ENCODE results near the gene PIP4K2A.
A peak's percentile ranks its signal among the peaks of the same experiment; 100 is the strongest.

The PIP4K2A gene

GRCh38 chr10:22599048-22599561 lies 115.3 kb downstream of the PIP4K2A start:
- DNase-seq (ENCODE audit: low spot score): peak; percentile 80

DNA sequence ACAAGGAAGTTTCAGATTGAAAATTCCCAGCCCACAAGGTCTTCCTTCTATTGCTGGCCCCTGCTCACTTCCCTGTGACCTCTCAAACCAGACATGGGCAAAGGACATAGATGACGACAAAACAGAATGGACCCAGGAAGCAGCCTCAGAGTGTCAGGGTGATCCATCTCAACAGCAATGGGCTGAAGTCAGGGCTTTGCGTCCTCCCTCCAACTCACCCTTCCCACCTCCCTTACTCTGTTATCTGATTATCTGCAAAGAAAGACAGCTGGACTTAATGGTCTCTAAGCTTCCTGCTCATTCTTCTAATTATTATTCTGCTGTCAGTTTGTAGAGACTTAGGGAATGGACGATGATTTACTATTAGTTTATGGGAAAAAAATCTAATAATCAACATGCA lies 115.9 kb downstream of the PIP4K2A start:
- DNase-seq (ENCODE audit: low spot score): peak; percentile 35

DNA sequence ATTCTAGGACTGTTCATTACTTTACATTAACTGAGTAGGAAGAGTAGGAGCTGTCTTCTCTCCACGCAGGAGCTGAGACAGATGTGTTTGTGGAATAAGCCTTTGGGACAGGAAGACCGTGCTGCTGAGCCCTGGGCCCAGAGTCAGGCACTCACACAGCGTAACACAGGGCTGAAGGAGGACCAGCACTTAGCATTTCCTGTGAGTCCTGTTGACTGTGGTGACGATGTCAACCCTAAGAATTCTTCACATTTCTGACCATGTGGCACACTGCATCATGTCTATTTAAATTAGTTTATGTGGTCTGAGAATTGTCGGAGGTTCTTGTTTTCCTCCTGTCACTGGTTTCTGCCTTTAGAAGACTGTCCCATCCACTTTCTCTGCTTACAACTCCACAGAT lies 117.2 kb downstream of the PIP4K2A start:
- peak; percentile 64 for DNase-seq (ENCODE audit: low spot score)

GRCh38 chr10:22593636-22594198 lies 120.7 kb downstream of the PIP4K2A start:
- no peak for DNase-seq (ENCODE audit: low spot score)

DNA sequence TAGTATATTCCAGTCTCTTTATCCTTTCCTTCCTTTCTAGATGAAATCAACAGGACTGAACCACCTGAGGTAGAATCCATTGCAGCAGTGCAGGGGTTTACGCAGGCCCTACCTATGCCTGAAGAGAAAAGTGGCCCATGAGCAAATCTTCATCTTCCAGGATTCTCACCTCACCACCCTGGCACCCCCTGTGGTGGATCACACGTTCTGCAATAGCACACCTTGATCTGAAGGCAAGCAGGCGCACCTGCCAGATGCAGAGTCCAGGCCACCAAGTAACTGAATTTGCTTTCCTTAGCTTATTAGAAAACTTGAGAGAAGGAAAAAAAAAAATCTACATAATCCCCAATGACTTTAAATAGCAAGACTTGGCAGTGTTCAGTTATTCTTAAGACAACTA lies 121.4 kb downstream of the PIP4K2A start:
- DNase-seq (ENCODE audit: low spot score): no peak

GRCh38 chr10:22589851-22590514 lies 124.4 kb downstream of the PIP4K2A start:
- no peak for DNase-seq (ENCODE audit: low spot score)

DNA sequence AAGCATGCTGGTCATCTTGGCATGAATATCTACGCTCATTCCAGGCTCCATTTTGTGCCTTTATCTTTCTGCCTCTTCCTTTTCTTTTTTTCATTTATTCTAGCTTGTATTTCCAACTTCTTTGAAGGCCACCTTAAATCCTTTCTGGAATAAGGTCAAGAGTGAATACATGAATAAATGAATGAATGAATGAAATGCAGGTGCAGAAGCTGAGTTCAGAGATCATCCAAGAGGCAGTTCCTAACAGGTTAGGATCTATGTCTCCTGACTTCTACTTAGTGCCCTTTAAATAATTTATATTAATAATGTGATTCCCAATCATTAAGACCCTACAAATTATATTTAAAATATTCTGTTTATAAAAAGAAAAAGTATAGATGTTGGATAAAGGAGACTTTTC lies 125.9 kb downstream of the PIP4K2A start:
- no peak for DNase-seq (ENCODE audit: low spot score)

- no peak for DNase-seq (ENCODE audit: low spot score)
Observed at GRCh38 chr10:22583683-22584082, 130.7 kb downstream of the PIP4K2A start.

- DNase-seq (ENCODE audit: low spot score): no peak
Observed at GRCh38 chr10:22581461-22581860, 132.9 kb downstream of the PIP4K2A start.

DNA sequence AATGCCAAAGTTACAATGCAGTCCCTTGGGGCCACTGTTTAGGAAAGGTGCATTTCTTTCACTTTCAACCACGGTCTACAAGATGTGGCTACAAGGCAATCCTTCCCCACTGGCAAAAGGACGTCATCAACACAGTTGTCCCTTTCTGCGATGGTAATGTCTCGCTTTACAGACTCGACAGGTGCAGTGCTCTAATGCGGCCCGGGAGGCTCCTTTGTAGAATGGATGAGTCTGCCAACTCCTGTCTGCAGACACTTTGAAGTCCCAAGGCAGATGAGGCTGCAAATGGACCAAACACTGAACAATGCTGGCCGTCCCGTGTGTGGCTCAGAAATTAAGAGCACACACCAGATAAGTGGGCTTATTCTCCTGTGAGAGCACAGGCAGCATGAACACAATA lies 133.7 kb downstream of the PIP4K2A start:
- no peak for DNase-seq (ENCODE audit: low spot score)

- no peak for DNase-seq (ENCODE audit: low spot score)
Observed at GRCh38 chr10:22579826-22580225, 134.6 kb downstream of the PIP4K2A start.

DNA sequence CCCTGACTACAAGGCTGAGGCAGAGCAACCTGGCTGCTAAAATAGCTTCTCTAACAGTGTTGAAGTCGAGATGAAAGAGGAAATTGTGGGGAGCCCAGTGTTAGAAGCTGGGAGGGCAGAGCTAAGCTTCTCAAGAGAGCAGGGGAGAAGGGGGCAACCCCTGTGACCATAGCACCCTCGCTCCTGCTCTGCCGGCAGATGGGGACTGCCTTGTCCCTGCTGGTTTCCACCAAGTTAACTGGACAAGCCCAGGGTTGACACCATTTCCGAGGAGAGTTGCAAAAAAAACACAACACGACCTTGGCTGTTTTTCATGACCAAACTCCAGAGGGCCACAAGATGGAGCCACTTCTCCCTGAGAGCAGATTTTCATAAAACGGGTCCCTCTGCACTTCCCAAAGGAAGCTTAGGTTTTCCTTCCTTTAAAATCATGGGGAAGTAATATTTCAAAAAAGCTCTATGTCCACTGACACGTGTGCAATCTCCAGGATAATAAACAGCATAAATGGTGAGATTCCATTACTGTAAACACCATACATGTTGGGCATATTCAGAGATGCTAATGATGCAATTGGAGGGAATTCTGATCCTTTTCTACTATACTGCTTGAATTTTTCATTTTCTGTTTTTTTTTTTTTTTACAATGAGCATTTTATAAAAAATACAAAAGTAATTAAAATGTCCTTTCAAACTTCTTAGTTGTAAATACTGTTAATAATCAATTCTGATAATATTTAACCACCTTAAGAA lies 140.4 kb downstream of the PIP4K2A start:
- DNase-seq (ENCODE audit: low spot score): peak; percentile 20

DNA sequence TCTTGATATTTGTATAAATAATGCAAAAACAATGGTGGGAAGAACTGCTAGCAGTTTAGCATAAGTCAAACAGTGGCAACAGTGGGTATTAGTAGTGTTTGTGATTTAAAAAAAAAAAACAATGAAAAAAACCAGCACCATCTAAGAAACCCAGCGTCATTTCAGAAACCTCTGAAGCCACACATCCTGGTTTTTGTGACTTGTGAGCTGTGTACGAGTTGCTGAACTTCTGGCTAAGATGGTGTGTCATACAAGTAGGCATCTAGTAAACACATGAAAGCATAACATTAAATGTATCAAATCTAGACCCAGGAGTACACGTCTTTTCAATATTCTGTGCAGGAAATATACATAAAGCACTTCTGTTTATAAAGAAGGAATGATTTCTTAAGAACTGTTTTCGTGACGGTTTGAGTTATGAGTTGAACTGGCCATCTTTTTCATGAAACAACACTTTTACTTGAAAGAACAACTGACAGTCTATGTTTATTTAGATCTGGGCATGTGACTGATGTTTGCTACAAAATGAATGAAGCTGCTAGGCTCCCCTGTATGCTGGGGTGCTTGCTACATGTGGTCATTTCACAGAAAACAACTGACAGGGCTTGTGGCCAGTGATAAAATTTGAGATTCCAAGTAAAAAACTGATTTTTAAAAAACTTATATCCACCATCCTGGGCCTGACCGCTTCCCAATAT lies 143.5 kb downstream of the PIP4K2A start:
- DNase-seq (ENCODE audit: low spot score): no peak

DNA sequence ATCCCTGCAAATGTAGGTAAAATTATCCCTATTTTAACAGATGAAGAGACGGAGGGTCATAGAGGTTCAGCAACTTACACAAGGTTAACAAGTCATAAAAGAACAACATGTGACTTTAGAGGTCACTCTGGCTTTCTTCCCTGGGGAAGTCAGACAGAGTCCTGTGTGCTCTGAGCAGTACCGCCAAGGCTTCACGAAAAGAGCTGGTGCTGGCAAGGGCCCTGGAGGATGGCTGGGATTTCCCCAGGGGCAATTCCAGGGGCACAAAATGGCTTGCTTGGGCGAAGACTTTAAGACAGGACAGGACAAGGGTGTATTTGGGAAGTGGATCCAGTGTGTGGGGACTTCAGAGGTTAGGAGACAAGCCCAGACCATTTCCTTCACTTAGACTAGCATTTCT lies 144.1 kb downstream of the PIP4K2A start:
- DNase-seq (ENCODE audit: low spot score): no peak

DNA sequence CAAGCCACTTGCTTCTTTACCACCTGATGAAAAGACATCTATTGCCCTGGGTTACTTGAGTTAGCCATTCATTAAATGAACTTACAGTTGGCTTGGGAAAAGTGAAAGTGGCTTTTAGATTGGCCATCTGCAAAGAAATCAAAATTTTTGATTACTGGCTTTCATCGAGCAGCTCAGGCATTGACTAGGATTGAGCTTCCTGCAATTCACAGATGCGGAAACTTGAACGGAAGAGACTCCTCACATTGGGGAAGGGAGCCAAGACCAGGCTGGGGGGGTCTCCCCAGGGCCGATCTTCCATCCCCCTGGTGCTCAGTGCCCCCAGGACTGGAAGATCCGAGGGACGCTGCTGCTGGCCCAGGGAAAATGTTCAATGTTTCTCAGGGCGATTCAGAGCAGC lies 145.4 kb downstream of the PIP4K2A start:
- DNase-seq (ENCODE audit: low spot score): no peak

DNA sequence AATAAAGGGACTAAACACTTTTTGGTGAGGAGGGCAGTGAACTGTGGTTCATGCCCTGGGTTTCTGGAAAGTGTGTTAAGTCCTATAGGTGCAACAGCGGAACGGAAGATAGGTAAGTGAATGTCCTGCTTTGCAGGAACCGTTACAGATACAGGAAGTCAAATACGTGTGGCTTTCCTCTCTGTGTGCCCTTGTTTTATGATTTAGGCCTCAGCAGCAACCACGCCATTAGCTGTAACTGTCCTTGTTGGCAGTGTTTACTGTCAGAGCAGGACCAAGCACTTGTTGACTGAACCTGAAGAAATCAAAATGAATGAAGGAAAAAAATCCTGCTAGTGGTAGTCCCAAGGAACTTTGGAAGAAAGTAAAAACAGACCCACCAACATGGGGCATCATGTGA lies 150.3 kb downstream of the PIP4K2A start:
- no peak for DNase-seq (ENCODE audit: low spot score)

GRCh38 chr10:22561909-22562308 lies 152.5 kb downstream of the PIP4K2A start:
- no peak for DNase-seq (ENCODE audit: low spot score)

DNA sequence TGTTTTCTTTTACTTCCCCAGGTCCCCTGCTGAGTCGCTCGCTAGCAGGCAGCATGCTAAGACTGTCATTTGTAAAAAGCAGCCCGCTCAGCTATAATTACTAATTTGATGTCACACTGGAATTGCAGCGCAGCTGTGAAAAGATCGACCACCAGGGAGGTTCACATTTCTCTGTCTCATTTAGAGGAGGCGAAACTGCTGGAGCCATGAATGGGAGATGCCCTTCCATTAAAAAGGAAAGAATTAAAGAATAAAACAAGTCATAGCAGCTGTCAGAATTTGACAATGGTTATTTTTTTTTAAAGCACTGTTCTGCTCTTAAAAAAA lies 153.5 kb downstream of the PIP4K2A start:
- no peak for DNase-seq (ENCODE audit: low spot score)

DNA sequence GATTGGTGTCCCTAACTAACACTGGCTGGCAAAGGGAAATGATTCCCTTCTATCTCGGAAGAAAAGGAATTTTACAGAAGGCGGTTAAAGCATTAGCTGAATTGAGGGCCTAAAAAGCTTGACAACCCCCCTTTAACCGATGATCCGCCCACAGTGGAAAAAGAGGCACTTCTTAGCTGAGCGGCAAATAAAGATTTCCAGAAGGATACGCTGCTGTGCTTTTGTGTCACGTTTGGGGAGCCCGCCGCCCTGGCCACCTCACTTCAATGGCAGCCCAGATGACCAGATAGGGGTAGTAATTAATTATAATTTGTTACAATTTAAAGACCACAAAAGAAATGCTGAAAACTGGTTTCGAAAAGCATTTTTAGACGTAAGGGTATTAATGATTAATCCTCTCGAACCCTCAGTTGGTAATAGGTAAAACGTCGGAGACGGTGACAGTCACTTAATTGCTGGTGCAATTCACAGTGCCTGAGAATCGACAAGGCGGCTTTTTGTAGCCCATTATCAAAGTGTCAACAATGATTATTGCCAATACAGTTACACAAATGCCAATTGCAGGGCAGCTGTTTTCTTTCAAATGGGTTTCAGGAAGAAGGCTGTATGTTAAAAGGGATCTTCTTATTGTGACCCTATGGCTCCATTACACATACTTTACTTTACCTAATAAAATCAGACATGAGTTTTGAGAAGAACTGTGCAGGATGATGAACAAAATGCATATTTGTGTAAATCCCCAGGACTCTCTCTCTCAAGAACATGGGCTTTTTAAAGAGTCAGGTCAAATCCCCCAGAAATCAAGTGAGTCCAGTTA lies 154.1 kb downstream of the PIP4K2A start:
- DNase-seq (ENCODE audit: low spot score): no peak

DNA sequence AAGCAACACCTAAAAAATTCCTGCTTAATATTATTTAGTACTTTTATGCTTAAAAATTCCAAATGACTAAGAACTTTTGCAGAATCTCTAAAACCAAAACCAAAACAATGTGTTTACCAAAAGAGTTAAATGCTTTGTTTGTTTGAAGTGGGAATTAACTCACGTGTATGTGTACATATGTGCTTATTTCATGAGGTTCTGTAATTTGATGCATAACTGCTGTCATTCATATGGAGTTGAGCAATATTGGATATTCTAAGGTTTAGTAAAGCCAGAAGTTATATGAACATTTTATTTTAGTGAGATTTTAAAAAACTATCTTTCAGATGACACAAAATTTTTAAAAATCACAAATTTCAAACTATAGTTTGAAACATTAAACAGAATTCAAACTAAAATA lies 157.1 kb downstream of the PIP4K2A start:
- no peak for DNase-seq (ENCODE audit: low spot score)

GRCh38 chr10:22556774-22557173 lies 157.6 kb downstream of the PIP4K2A start:
- DNase-seq (ENCODE audit: low spot score): no peak

Measured in kidney tubule cell (primary cell).